Measurements from ENCODE around the gene SLC2A2.

DNA sequence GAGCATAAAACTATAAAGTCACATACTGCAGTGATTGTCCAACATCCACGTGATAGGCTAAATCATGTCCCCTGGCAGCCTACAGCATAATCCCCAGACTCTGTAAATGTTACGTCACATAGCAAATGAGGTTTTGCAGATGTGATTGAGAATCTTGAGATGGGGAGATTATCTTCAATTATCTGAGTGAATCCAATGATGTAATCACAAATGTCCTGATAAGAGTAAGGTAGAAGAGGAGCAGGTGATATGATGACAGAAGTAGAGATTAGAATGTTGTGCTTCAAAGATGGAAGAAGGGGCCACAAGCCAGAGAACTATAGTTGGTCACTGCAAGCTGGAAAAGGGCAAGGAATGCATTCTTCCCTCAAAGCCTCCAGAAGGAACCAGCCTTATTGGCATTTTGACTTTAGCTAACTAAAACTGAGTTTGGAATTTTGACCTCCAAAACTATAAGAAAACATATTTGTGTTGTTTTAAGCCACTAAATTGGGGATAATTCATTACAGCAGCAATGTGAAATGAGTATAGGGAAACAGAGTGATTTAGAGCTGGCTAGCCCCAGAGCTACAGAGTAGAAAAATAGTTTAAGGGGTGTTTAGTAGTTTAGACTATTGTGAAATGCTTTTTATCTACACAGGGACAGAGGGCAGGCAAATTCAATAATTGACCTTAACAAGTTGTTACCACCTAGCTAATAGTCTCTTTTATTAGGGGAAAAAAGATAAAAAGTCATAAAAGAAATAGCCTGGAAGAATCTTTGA lies 15.2 kb downstream of the SLC2A2 start:
- TF ChIP-seq, protein P1, sequence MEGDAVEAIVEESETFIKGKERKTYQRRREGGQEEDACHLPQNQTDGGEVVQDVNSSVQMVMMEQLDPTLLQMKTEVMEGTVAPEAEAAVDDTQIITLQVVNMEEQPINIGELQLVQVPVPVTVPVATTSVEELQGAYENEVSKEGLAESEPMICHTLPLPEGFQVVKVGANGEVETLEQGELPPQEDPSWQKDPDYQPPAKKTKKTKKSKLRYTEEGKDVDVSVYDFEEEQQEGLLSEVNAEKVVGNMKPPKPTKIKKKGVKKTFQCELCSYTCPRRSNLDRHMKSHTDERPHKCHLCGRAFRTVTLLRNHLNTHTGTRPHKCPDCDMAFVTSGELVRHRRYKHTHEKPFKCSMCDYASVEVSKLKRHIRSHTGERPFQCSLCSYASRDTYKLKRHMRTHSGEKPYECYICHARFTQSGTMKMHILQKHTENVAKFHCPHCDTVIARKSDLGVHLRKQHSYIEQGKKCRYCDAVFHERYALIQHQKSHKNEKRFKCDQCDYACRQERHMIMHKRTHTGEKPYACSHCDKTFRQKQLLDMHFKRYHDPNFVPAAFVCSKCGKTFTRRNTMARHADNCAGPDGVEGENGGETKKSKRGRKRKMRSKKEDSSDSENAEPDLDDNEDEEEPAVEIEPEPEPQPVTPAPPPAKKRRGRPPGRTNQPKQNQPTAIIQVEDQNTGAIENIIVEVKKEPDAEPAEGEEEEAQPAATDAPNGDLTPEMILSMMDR (IDR thresholded peaks at IDR 0.05; ENCODE audit: poor library complexity), result no peak
- TF ChIP-seq EZH2phosphoT487 (IDR thresholded peaks at IDR 0.05; ENCODE audit: low read depth, severe bottlenecking, unreplicated experiment) (no peak), EZH2 (IDR thresholded peaks at IDR 0.05; ENCODE audit: borderline replicate concordance) (no peak)
